Prostate gland (tissue), 2 donors: ENCODE results near the gene TMEM119. TPM values are rescaled to one million over a fixed set of nuclear protein-coding genes. Genes with fewer than 3 reads are reported as not detected.

Experiments
- DNase-seq: peaks from one replicate; pipeline ENCODE4 v3.0.0-alpha.2; 2019; ENCODE audit warnings: low spot score
- H3K27ac ChIP-seq, 2 donors: fragments of 200-600 bp; sonication (generic); 2 replicates each; pipeline ENCODE4 v1.5.1; 2017 to 2019
- H3K27me3 ChIP-seq: fragments of 200-600 bp; sonication (generic); replicated peaks from 2 replicates; pipeline ENCODE4 v1.5.1; 2019; ENCODE audit not compliant: insufficient read depth
- H3K36me3 ChIP-seq, 2 donors: fragments of 200-600 bp; sonication (generic); 1 replicate in 1 of 2; 2 replicates in 1 of 2; pipeline versions ENCODE4 v1.5.1 to v1.8.1; 2017 to 2019
- H3K4me1 ChIP-seq: fragments of 200-600 bp; sonication (generic); replicated peaks from 2 replicates; pipeline ENCODE4 v1.5.1; 2019
- H3K4me3 ChIP-seq, 2 donors: fragments of 200-600 bp; sonication (generic); 2 replicates each; pipeline ENCODE4 v1.5.1; 2017 to 2019
- H3K9me3 ChIP-seq: fragments of 200-600 bp; sonication (generic); 2 replicates; pipeline ENCODE4 v1.5.1; 2017
- POLR2A ChIP-seq: fragments of 450-650 bp; IDR thresholded peaks from one replicate; pipeline ENCODE4 v1.6.1; 2016; ENCODE audit warnings: antibody characterized with exemption, mild to moderate bottlenecking
- POLR2AphosphoS5 ChIP-seq: sonication (generic); formaldehyde crosslinking; IDR thresholded peaks from one replicate; pipeline ENCODE4 v1.6.1; 2017; ENCODE audit warnings: antibody characterized with exemption
- WGBS: methylation state at CpG from one replicate; pipeline ENCODE4 v1.1.5; 2018; 5-methylcytosine and 5-hydroxymethylcytosine counted together
- intact Hi-C: fragments of 100-400 bp; cut with DNase I; formaldehyde crosslinking; loops from one replicate; pipeline ENCODE4 v1.14.2; 2022
- total RNA-seq, 2 donors: library from RNA; depleted of rRNA; stranded (reverse); fragments of >200 nt; gene quantifications; one replicate each; pipeline ENCODE4 v1.1.0, GENCODE V29; 2016
- TF ChIP-seq, protein P1 (sequence below), 4 experiments: fragments of 200-600 bp in 2 of 4; fragments of 450-650 bp in 2 of 4; sonication (generic) in 2 of 4; IDR thresholded peaks; 1 replicate in 3 of 4; 2 replicates in 1 of 4; pipeline ENCODE4 v1.5.1; 2016 to 2019; ENCODE audit warnings: antibody characterized with exemption in 4 of 4, mild to moderate bottlenecking in 2 of 4, moderate library complexity in 2 of 4

TMEM119 gene
- total RNA-seq, 2 donors from 2014 or later: 1.7 to 19.1 TPM

DNA sequence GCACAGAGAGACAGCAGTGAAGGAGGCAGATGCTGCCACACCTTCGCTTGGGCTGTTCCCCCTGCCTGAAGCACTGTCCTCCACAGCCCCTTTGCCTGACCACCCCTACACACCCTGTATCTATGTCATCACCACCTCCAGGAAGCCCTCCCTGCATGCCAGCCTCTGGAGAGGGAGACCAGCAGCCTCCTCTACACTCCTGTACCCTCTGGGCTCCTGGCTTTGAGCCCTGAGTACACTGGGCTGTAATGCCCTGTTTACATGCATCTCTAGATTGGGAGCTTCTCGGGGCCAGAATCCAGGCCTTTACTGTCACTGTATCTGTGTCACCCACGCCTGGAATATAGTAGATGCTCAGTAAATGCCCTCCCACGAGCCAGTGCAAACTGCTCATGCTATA, 5.9 kb upstream of the TMEM119 start:
- TF ChIP-seq POLR2AphosphoS5: no peak
- TF ChIP-seq POLR2A: no peak
- TF ChIP-seq, protein P1, sequence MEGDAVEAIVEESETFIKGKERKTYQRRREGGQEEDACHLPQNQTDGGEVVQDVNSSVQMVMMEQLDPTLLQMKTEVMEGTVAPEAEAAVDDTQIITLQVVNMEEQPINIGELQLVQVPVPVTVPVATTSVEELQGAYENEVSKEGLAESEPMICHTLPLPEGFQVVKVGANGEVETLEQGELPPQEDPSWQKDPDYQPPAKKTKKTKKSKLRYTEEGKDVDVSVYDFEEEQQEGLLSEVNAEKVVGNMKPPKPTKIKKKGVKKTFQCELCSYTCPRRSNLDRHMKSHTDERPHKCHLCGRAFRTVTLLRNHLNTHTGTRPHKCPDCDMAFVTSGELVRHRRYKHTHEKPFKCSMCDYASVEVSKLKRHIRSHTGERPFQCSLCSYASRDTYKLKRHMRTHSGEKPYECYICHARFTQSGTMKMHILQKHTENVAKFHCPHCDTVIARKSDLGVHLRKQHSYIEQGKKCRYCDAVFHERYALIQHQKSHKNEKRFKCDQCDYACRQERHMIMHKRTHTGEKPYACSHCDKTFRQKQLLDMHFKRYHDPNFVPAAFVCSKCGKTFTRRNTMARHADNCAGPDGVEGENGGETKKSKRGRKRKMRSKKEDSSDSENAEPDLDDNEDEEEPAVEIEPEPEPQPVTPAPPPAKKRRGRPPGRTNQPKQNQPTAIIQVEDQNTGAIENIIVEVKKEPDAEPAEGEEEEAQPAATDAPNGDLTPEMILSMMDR (IDR thresholded peaks at IDR 0.05): no peak
- DNase-seq: no peak
- Histone ChIP-seq H3K36me3 (no peaks in the 10 kb centered on the region), H3K27me3 (no peaks in the 10 kb centered on the region), H3K27ac (no peak overlapping the region), H3K9me3 (no peaks in the 10 kb centered on the region), H3K4me1 (no peaks in the 10 kb centered on the region), H3K4me3 (no peak overlapping the region)
- intact Hi-C loops: no loop called here
- 89% methylated on average over 4 of the region's 4 CpGs for whole genome bisulfite sequencing

DNA sequence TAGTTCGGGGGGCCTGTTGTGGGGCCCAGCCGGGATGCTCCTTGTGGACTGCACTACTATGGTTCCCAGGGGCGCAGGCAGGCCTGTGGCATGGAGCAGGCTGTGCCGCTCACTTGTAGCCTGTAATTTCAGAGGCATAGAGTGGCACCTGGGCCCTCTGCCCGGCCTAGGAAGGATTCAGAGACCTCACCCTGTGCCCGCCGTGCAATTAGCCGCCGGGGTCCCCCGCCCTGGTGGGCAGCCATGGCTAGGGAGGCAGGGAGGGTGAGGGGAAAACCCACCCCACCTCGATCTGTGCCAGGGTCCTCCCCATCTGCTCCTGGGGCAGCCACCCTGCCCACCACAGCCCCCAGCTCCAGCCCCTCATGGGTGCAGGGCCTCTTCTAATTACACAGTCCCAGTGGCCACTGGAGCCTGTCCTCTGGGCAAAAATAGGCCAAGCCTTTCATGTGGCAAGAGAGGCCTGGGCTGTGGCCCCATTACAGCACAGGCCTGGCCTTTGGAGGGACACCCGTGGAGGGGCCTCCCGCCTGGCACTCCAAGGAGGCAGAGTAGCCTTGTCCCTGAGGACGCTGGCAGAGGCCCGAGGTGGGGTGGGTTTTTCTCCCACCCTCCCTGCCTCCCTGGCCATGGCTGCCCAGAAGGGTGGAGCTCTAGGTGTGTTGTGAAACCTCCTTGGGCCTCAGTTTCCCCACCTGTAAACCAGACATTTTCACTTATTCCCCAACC, 5.3 kb upstream of the TMEM119 start:
- Histone ChIP-seq H3K27ac (no peak overlapping the region), H3K9me3 (no peaks in the 10 kb centered on the region), H3K4me3 (no peak overlapping the region), H3K36me3 (no peaks in the 10 kb centered on the region), H3K27me3 (no peaks in the 10 kb centered on the region), H3K4me1 (no peaks in the 10 kb centered on the region)
- no peak for DNase-seq
- no peak for TF ChIP-seq POLR2A
- TF ChIP-seq, protein P1 (IDR thresholded peaks at IDR 0.05): no peak
- TF ChIP-seq POLR2AphosphoS5: no peak
- 84% methylated on average over 15 of the region's 15 CpGs for WGBS
- intact Hi-C loops: no loop called here

DNA sequence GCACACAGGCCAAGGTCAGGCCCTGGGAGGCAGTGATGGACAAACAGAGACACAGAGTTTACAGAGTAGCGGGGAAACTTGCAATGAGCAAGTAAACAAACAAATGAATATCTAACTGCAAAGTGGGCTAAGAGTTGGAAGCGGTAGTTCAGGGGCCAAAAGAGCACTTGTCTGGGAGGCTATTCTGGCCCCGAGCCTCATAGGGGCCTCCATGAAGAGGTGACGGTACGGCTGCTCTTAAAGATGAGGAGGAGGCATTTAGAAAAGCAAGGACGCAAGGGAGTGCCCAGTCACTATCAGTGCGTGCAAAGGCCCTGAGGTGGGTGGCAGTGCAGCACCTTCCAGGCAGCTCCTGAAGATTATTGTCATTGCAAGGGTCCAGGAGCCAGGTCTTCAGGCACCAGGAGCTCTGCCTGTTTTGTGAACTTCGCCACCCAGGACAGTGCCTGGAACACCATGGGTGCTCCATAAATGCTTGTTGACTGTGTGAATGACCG, 4.4 kb upstream of the TMEM119 start:
- no peaks in the 10 kb centered on the region for H3K27me3 ChIP-seq
- no peak overlapping the region for H3K4me3 ChIP-seq
- H3K27ac ChIP-seq: no peak overlapping the region
- TF ChIP-seq, protein P1 (IDR thresholded peaks at IDR 0.05): no peak
- TF ChIP-seq POLR2A (no peak), POLR2AphosphoS5 (no peak)
- no peaks in the 10 kb centered on the region for H3K9me3 ChIP-seq
- H3K4me1 ChIP-seq: no peaks in the 10 kb centered on the region
- 98% methylated on average over 9 of the region's 9 CpGs for WGBS
- DNase-seq: no peak
- intact Hi-C loops: no loop called here
- H3K36me3 ChIP-seq: no peaks in the 10 kb centered on the region

DNA sequence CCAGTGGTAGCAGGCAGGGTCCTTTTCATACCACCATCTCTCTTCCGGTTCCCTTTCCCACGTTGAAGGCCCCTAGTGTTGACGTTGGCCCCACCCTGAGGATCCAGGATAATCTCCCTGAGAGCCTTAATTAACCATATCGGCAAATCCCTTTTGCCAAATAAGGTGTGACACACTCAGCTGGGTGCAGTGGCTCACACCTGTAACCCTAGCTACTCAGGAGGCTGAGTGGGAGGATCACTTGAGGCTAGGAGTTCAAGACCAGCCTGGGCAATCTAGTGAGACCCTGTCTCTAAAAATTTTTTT, 2.8 kb upstream of the TMEM119 start:
- 52% methylated on average over 4 of the region's 4 CpGs for WGBS
- H3K4me3 ChIP-seq: no peak overlapping the region
- H3K9me3 ChIP-seq: no peaks in the 10 kb centered on the region
- no peaks in the 10 kb centered on the region for H3K4me1 ChIP-seq
- H3K27me3 ChIP-seq: no peaks in the 10 kb centered on the region
- TF ChIP-seq POLR2A: no peak
- TF ChIP-seq, protein P1 (IDR thresholded peaks at IDR 0.05): no peak
- no peak for TF ChIP-seq POLR2AphosphoS5
- H3K36me3 ChIP-seq: no peaks in the 10 kb centered on the region
- DNase-seq: no peak
- intact Hi-C loops: no loop called here
- no peak overlapping the region for H3K27ac ChIP-seq
